WTC11 (cell line): ENCODE data around the gene UBR4. TPM values are rescaled to one million over a fixed set of nuclear protein-coding genes. Genes with fewer than 3 reads are reported as not detected.

Experiments used
- ATAC-seq: fragments of 200-7000 bp; cut with Tn5 transposase; 2 replicates; pipeline ENCODE4 v1.10.0; 2021; ENCODE audit warnings: mild to moderate bottlenecking, moderate library complexity
- CTCF ChIA-PET: fragments of 300-600 bp; sonication (Branson Sonifier 250); formaldehyde crosslinking; loops from one replicate; lab custom pipeline; 2021; ENCODE audit warnings: antibody characterized with exemption; lab: Charles Lee
- POLR2A ChIA-PET: fragments of 350-600 bp; sonication (Branson Sonifier 250); formaldehyde crosslinking; loops from one replicate; lab custom pipeline; 2021; ENCODE audit warnings: antibody characterized with exemption; lab: Charles Lee
- DNase-seq: peaks from one replicate; pipeline ENCODE4 v3.0.0; 2021; ENCODE audit warnings: low spot score
- H3K27ac Mint-ChIP-seq: 2 replicates; pipeline ENCODE4 v1.8.0; 2021; ENCODE audit warnings: mixed read lengths
- H3K27me3 Mint-ChIP-seq: 2 replicates; pipeline ENCODE4 v1.8.0; 2021; ENCODE audit warnings: low read depth, mild to moderate bottlenecking, moderate library complexity, mixed read lengths
- H3K36me3 Mint-ChIP-seq: 2 replicates; pipeline ENCODE4 v1.8.0; 2021; ENCODE audit warnings: mixed read lengths
- H3K4me1 Mint-ChIP-seq: 2 replicates; pipeline ENCODE4 v1.8.0; 2022; ENCODE audit warnings: mixed read lengths
- H3K4me3 Mint-ChIP-seq: 2 replicates; pipeline ENCODE4 v1.8.0; 2021; ENCODE audit warnings: mild to moderate bottlenecking, moderate library complexity, mixed read lengths
- H3K9me3 Mint-ChIP-seq: 2 replicates; pipeline ENCODE4 v1.8.0; 2021; ENCODE audit warnings: mixed read lengths
- CBFB ChIP-seq: sonication (generic); formaldehyde crosslinking; IDR thresholded peaks from 2 replicates; pipeline ENCODE4 v1.8.1; 2022; ENCODE audit warnings: mild to moderate bottlenecking, low read depth, missing genetic modification reagents
- ETV6 ChIP-seq: sonication (generic); formaldehyde crosslinking; IDR thresholded peaks from 2 replicates; pipeline ENCODE4 v1.8.1; 2022; ENCODE audit warnings: mild to moderate bottlenecking, missing genetic modification reagents
- FOXK1 ChIP-seq: sonication (generic); formaldehyde crosslinking; IDR thresholded peaks from 2 replicates; pipeline ENCODE4 v1.8.0; 2022; ENCODE audit warnings: mild to moderate bottlenecking, moderate library complexity, missing genetic modification reagents
- FOXP1 ChIP-seq: sonication (generic); formaldehyde crosslinking; IDR thresholded peaks from 2 replicates; pipeline ENCODE4 v1.8.0; 2022; ENCODE audit warnings: missing genetic modification reagents, mild to moderate bottlenecking, moderate library complexity, borderline replicate concordance
- GABPB1 ChIP-seq: sonication (generic); formaldehyde crosslinking; IDR thresholded peaks from 2 replicates; pipeline ENCODE4 v1.8.1; 2023; ENCODE audit warnings: mild to moderate bottlenecking, missing genetic modification reagents
- HMGA2 ChIP-seq: fragments of 250-450 bp; sonication (Bioruptor Pico); IDR thresholded peaks from 2 replicates; pipeline ENCODE4 v1.4.0; 2021; ENCODE audit warnings: mild to moderate bottlenecking, moderate library complexity
- KAT7 ChIP-seq: sonication (generic); formaldehyde crosslinking; IDR thresholded peaks from 2 replicates; pipeline ENCODE4 v1.8.1; 2023; ENCODE audit warnings: missing genetic modification reagents, mild to moderate bottlenecking, borderline replicate concordance
- MYBL2 ChIP-seq: sonication (generic); formaldehyde crosslinking; IDR thresholded peaks from 2 replicates; pipeline ENCODE4 v1.8.1; 2023; ENCODE audit warnings: mild to moderate bottlenecking, moderate library complexity, missing genetic modification reagents
- RELA ChIP-seq: sonication (generic); formaldehyde crosslinking; IDR thresholded peaks from 2 replicates; pipeline ENCODE4 v1.8.1; 2022; ENCODE audit warnings: missing genetic modification reagents, mild to moderate bottlenecking, borderline replicate concordance
- SMAD3 ChIP-seq: sonication (generic); formaldehyde crosslinking; IDR thresholded peaks from 2 replicates; pipeline ENCODE4 v1.8.0; 2022; ENCODE audit warnings: missing genetic modification reagents, mild to moderate bottlenecking, borderline replicate concordance
- SP1 ChIP-seq: sonication (generic); formaldehyde crosslinking; conservative IDR thresholded peaks from 2 replicates; pipeline ENCODE4 v1.8.1; 2022; ENCODE audit warnings: missing genetic modification reagents
- ZBTB21 ChIP-seq: sonication (generic); formaldehyde crosslinking; IDR thresholded peaks from 2 replicates; pipeline ENCODE4 v1.8.1; 2023; ENCODE audit warnings: mild to moderate bottlenecking, missing genetic modification reagents, borderline replicate concordance
- ZNF121 ChIP-seq: sonication (generic); formaldehyde crosslinking; IDR thresholded peaks from 2 replicates; pipeline ENCODE4 v1.8.0; 2023; ENCODE audit warnings: missing genetic modification reagents
- ZNF219 ChIP-seq: sonication (generic); formaldehyde crosslinking; IDR thresholded peaks from 2 replicates; pipeline ENCODE4 v1.8.0; 2023; ENCODE audit warnings: missing genetic modification reagents, mild to moderate bottlenecking, borderline replicate concordance
- total RNA-seq: library from RNA; stranded (reverse); gene quantifications from 3 replicates; pipeline ENCODE4 v1.2.3, GENCODE V29; 2021
- TF ChIP-seq, protein P1 (sequence below): sonication (generic); formaldehyde crosslinking; IDR thresholded peaks from 2 replicates; pipeline ENCODE4 v1.8.0; 2022; ENCODE audit warnings: mild to moderate bottlenecking, missing genetic modification reagents
- TF ChIP-seq, protein P2 (sequence below): fragments of 250-450 bp; sonication (Bioruptor Pico); IDR thresholded peaks from 2 replicates; pipeline ENCODE4 v1.9.0; 2021; ENCODE audit warnings: moderate library complexity, mild to moderate bottlenecking, inconsistent platforms, borderline replicate concordance
- TF ChIP-seq, protein P3 (sequence below): sonication (generic); formaldehyde crosslinking; IDR thresholded peaks from 2 replicates; pipeline ENCODE4 v1.8.0; 2022; ENCODE audit warnings: mild to moderate bottlenecking, missing genetic modification reagents
- TF ChIP-seq, protein P4 (sequence below): sonication (generic); formaldehyde crosslinking; IDR thresholded peaks from 2 replicates; pipeline ENCODE4 v1.8.0; 2023; ENCODE audit warnings: mild to moderate bottlenecking, missing genetic modification reagents
- TF ChIP-seq, protein P5 (sequence below): sonication (generic); formaldehyde crosslinking; IDR thresholded peaks from 2 replicates; pipeline ENCODE4 v1.8.1; 2023; ENCODE audit warnings: mild to moderate bottlenecking, moderate library complexity, missing genetic modification reagents
- TF ChIP-seq, protein P6 (sequence below): fragments of 250-450 bp; sonication (Bioruptor Pico); IDR thresholded peaks from 2 replicates; pipeline ENCODE4 v2.1.2; 2022; ENCODE audit warnings: mild to moderate bottlenecking, moderate library complexity

UBR4 gene
- total RNA-seq, 1 experiment from 2014 or later = 179 TPM

DNA sequence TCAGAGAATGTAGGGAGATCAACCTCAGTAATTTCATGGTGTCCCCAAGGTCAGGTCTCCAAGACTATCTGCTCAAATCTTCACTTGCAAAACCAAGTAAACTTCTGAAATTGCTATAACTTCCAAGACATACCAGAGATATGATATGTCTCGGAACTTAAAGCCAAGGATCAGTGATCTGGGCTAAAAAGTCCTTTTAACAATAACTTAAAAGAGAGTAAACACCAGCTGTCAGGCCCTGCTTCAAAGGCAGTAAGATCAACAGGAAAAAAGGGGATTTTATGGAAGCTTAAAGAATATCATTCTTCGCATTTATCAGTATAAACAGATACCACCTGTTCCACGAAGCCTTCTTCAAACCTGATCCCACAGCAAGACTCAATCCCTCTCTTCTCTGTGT lies 13.7 kb downstream of the UBR4 start:
- Mint-ChIP-seq H3K9me3 (no peaks in the 10 kb centered on the region), H3K27ac (no peak overlapping the region), H3K36me3 (peaks cover 77% of the 10 kb centered on the region), H3K4me1 (no peaks in the 10 kb centered on the region), H3K4me3 (no peak overlapping the region), H3K27me3 (no peaks in the 10 kb centered on the region)
- ChIA-PET POLR2A (no interaction called here), CTCF (interaction anchor here (1.1 kb wide), 1 partner anchor 55 kb away, joined by 3 read pairs; no protein-coding TSS in a partner anchor)
- ATAC-seq (no peak), DNase-seq (no peak)
- TF ChIP-seq MYBL2 (CRISPR knock-in tag) = no peak
- no peak for TF ChIP-seq FOXK1 (CRISPR knock-in tag)
- TF ChIP-seq ZBTB21 = no peak
- TF ChIP-seq FOXP1 (CRISPR knock-in tag) = no peak
- no peak for TF ChIP-seq SP1
- no peak for TF ChIP-seq HMGA2
- TF ChIP-seq, protein P1, sequence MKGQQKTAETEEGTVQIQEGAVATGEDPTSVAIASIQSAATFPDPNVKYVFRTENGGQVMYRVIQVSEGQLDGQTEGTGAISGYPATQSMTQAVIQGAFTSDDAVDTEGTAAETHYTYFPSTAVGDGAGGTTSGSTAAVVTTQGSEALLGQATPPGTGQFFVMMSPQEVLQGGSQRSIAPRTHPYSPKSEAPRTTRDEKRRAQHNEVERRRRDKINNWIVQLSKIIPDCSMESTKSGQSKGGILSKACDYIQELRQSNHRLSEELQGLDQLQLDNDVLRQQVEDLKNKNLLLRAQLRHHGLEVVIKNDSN (CRISPR knock-in tag) = no peak
- TF ChIP-seq, protein P2, sequence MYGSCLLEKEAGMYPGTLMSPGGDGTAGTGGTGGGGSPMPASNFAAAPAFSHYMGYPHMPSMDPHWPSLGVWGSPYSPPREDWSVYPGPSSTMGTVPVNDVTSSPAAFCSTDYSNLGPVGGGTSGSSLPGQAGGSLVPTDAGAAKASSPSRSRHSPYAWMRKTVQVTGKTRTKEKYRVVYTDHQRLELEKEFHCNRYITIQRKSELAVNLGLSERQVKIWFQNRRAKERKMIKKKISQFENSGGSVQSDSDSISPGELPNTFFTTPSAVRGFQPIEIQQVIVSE (CRISPR knock-in tag) = no peak
- no peak for TF ChIP-seq ETV6
- TF ChIP-seq ZNF219 (CRISPR knock-in tag) = no peak
- TF ChIP-seq RELA (CRISPR knock-in tag) = no peak
- no peak for TF ChIP-seq ZNF121 (CRISPR knock-in tag)
- no peak for TF ChIP-seq CBFB (CRISPR knock-in tag)
- TF ChIP-seq, protein P3, sequence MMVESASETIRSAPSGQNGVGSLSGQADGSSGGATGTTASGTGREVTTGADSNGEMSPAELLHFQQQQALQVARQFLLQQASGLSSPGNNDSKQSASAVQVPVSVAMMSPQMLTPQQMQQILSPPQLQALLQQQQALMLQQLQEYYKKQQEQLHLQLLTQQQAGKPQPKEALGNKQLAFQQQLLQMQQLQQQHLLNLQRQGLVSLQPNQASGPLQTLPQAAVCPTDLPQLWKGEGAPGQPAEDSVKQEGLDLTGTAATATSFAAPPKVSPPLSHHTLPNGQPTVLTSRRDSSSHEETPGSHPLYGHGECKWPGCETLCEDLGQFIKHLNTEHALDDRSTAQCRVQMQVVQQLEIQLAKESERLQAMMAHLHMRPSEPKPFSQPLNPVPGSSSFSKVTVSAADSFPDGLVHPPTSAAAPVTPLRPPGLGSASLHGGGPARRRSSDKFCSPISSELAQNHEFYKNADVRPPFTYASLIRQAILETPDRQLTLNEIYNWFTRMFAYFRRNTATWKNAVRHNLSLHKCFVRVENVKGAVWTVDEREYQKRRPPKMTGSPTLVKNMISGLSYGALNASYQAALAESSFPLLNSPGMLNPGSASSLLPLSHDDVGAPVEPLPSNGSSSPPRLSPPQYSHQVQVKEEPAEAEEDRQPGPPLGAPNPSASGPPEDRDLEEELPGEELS (CRISPR knock-in tag) = no peak
- TF ChIP-seq SMAD3 = no peak
- TF ChIP-seq GABPB1 = no peak
- no peak for TF ChIP-seq KAT7 (CRISPR knock-in tag)
- TF ChIP-seq, protein P4, sequence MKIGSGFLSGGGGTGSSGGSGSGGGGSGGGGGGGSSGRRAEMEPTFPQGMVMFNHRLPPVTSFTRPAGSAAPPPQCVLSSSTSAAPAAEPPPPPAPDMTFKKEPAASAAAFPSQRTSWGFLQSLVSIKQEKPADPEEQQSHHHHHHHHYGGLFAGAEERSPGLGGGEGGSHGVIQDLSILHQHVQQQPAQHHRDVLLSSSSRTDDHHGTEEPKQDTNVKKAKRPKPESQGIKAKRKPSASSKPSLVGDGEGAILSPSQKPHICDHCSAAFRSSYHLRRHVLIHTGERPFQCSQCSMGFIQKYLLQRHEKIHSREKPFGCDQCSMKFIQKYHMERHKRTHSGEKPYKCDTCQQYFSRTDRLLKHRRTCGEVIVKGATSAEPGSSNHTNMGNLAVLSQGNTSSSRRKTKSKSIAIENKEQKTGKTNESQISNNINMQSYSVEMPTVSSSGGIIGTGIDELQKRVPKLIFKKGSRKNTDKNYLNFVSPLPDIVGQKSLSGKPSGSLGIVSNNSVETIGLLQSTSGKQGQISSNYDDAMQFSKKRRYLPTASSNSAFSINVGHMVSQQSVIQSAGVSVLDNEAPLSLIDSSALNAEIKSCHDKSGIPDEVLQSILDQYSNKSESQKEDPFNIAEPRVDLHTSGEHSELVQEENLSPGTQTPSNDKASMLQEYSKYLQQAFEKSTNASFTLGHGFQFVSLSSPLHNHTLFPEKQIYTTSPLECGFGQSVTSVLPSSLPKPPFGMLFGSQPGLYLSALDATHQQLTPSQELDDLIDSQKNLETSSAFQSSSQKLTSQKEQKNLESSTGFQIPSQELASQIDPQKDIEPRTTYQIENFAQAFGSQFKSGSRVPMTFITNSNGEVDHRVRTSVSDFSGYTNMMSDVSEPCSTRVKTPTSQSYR = no peak
- TF ChIP-seq, protein P5, sequence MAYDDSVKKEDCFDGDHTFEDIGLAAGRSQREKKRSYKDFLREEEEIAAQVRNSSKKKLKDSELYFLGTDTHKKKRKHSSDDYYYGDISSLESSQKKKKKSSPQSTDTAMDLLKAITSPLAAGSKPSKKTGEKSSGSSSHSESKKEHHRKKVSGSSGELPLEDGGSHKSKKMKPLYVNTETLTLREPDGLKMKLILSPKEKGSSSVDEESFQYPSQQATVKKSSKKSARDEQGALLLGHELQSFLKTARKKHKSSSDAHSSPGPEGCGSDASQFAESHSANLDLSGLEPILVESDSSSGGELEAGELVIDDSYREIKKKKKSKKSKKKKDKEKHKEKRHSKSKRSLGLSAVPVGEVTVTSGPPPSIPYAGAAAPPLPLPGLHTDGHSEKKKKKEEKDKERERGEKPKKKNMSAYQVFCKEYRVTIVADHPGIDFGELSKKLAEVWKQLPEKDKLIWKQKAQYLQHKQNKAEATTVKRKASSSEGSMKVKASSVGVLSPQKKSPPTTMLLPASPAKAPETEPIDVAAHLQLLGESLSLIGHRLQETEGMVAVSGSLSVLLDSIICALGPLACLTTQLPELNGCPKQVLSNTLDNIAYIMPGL = no peak
- TF ChIP-seq, protein P6, sequence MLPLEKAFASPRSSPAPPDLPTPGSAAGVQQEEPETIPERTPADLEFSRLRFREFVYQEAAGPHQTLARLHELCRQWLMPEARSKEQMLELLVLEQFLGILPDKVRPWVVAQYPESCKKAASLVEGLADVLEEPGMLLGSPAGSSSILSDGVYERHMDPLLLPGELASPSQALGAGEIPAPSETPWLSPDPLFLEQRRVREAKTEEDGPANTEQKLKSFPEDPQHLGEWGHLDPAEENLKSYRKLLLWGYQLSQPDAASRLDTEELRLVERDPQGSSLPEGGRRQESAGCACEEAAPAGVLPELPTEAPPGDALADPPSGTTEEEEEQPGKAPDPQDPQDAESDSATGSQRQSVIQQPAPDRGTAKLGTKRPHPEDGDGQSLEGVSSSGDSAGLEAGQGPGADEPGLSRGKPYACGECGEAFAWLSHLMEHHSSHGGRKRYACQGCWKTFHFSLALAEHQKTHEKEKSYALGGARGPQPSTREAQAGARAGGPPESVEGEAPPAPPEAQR (CRISPR knock-in tag) = no peak
